Kidney capillary endothelial cell (primary cell): ENCODE data around the gene KCTD13.
"Not testable (repeated sequence)": the region's sequence is repeated elsewhere in the genome, so short reads cannot be mapped to it uniquely, and the experiment has no call there.

Experiments
- DNase-seq: peaks from one replicate; pipeline ENCODE4 v3.0.0-alpha.2; 2018; ENCODE audit warnings: low spot score

Gene KCTD13

GRCh38 chr16:29906520-29907244 lies 19.3 kb downstream of the KCTD13 start:
- no peak for DNase-seq

GRCh38 chr16:29905668-29906067 lies 20.4 kb downstream of the KCTD13 start:
- no peak for DNase-seq

GRCh38 chr16:29904947-29905346 lies 21.1 kb downstream of the KCTD13 start:
- no peak for DNase-seq

- no peak for DNase-seq
These were observed 22.4 kb downstream of the KCTD13 start for GRCh38 chr16:29903590-29903989.

- DNase-seq, result no peak
These were observed 24.4 kb downstream of the KCTD13 start for GRCh38 chr16:29901607-29901945.

- DNase-seq, result no peak
These were observed 25.0 kb downstream of the KCTD13 start for GRCh38 chr16:29900888-29901606.

GRCh38 chr16:29900102-29900887 lies 25.7 kb downstream of the KCTD13 start, which contains the start of gene ASPHD1:
TSS of gene ASPHD1 (plus strand) at chr16:29900488. CDS start at chr16:29900972, 484 bp downstream.
- peak; percentile 47 for DNase-seq

- peak; percentile 28 for DNase-seq
These were observed 26.4 kb downstream of the KCTD13 start, which contains the start of gene SEZ6L2 for GRCh38 chr16:29899516-29900101. TSS of gene SEZ6L2 (minus strand) at chr16:29899550. CDS start at chr16:29899019, 531 bp downstream.

- DNase-seq, result no peak
These were observed 27.1 kb downstream of the KCTD13 start for GRCh38 chr16:29898804-29899515.

GRCh38 chr16:29898135-29898803 lies 27.8 kb downstream of the KCTD13 start:
- DNase-seq, result no peak

- no peak for DNase-seq
These were observed 28.7 kb downstream of the KCTD13 start for GRCh38 chr16:29897333-29897732.

- no peak for DNase-seq
These were observed 29.2 kb downstream of the KCTD13 start for GRCh38 chr16:29896841-29897240.

- no peak for DNase-seq
These were observed 31.7 kb downstream of the KCTD13 start for GRCh38 chr16:29894352-29894751.

GRCh38 chr16:29893553-29893952 lies 32.5 kb downstream of the KCTD13 start:
- DNase-seq, result no peak

- no peak for DNase-seq
These were observed 33.6 kb downstream of the KCTD13 start for GRCh38 chr16:29892458-29892813.

GRCh38 chr16:29891525-29892457 lies 34.2 kb downstream of the KCTD13 start:
- DNase-seq, result no peak

- not testable (repeated sequence) for DNase-seq
These were observed 36.7 kb downstream of the KCTD13 start for GRCh38 chr16:29889372-29889771.

GRCh38 chr16:29883987-29884386 lies 42.0 kb downstream of the KCTD13 start:
- DNase-seq, result no peak

GRCh38 chr16:29881050-29881449 lies 45.0 kb downstream of the KCTD13 start:
- no peak for DNase-seq

- DNase-seq, result no peak
These were observed 47.9 kb downstream of the KCTD13 start for GRCh38 chr16:29878172-29878571.
